ENCODE measurements around the gene MYO5B.

- no peak for TF ChIP-seq CTCF (IDR thresholded peaks at IDR 0.05)
- TF ChIP-seq POLR2A (IDR thresholded peaks at IDR 0.05), result no peak
These were observed 310.0 kb downstream of the MYO5B start for GRCh38 chr18:49884959-49885358.
